Nucleus accumbens (tissue), 56 donors: ENCODE measurements around the gene MAT2A.
"Not testable (repeated sequence)": the region's sequence is repeated elsewhere in the genome, so short reads cannot be mapped to it uniquely, and the experiment has no call there.

Experiments
- DNase-seq, 56 donors: peaks; one replicate each; lab custom pipeline; 2025; lab: John Stamatoyannopoulos, UW

Gene MAT2A

DNA sequence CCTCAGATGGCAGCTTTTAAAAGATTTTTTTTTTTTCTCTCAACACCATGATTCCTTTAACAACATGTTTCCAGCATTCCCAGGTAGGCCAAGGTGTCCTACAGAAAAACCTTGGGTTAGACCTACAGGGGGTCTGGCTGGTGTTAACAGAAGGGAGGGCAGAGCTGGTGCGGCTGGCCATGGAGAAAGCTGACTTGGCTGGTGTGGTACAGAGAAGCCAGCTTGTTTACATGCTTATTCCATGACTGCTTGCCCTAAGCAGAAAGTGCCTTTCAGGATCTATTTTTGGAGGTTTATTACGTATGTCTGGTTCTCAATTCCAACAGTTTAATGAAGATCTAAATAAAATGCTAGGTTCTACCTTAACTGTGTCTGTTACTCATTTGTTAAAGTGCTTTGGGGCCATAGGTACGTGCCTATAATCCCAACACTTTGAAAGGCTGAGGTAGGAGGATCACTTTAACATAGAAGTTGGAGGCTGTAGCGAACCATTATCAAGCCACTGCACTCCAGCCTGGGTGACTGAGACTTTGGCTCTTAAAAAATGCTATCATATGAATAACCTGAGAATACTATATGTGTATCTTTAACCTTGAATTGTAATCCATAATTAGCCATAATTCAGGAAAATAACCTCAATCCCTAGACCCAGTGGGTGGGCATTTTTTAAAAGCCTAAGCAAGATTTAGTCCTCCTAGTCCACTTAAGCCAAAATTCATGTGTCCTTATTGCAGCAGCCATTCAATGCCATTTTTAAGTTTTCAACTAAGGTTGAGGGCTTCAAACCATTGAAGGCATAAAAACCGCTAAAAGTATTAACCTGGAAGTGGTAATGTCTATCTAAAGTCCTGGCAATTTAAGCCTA lies 6.2 kb downstream of the MAT2A start:
- DNase-seq: not testable (repeated sequence)

DNA sequence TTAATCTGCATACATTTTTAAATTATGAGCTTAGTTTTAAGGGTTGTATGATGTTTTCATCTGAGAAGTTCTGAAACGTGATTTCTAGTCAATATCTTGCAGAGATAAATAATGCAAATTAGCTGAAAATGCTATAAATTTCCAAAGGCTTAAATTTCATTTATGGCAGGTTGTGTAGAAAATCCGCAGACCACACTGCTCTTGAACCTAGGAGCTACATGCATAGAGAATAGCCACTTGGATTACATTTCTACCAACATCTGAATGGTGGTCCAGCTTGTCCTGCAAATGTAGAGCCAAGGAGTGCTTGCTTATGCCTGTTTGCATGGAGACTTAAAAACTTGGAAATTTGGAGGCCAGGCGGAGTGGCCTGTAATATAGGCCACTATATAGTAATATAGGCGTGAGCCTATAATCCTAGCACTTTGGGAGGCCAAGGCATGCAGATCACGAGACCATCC lies 6.8 kb downstream of the MAT2A start:
- DNase-seq: no peak

DNA sequence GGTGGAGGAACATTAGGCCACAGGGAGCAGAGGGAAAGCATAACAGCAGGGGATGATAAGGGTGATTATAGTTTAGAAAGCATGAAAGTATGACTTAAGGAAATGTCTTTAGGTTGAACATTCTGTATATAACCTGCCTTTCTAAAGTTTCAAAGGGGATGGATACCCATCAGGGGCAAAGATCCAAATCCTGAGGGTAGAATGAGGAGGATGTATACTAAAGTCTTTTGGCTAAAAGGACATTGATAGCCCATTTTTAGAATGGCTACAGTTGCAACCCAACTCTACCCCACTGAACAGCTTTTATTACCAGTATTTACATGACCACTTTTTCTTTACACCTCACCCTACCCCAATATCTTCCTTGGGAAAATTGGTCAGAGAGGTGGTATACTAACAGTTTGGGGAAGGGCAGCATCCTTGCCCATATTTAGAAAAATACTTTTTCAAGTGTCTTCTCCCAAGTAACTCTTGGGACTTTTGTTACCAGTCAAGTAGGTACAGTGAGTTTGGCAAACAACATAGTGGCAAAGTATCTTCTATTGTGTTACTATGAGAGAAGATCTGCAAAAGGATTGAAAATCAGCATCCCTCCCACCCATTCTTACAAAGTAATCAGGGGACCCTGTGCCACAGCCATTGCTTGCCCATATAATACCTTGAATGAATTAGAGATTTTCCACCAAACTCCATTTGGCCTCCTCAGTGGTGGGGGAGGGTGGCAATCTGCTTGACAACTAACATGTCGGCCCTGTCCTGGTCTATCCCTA lies 8.3 kb downstream of the MAT2A start:
- no peak for DNase-seq

DNA sequence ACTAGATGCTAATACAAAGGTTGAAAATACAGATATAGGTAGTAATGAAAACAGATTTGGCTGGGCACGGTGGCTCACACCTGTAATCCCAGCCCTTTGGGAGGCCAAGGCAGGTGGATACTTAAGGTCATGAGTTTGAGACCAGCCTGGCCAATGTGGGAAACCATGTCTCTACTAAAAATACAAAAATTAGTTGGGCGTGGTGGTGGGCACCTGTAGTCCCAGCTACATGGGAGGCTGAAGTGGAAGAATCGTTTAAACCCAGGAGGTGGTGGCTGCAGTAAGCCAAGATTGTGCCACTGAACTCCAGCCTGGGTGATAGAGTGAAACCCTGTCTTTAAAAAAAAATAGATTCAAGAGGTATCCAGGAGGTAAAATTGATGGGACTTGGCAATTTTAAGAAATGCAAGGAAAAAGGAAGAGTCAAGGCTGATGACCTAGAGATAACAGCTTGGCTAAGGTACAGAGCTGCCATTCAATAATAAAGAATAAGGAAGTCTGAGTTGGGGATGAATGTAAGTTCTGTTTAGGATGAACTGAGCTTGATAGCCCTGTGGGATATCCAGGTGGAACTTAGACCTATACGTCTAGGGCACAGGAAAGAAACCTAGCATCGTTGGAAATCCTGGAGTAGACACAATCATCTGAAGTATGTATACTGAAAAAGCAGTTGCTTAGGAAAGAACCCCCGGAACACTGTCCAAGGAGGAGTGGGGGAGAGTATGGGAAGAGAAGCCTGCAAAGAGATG lies 9.1 kb downstream of the MAT2A start:
- DNase-seq: no peak

DNA sequence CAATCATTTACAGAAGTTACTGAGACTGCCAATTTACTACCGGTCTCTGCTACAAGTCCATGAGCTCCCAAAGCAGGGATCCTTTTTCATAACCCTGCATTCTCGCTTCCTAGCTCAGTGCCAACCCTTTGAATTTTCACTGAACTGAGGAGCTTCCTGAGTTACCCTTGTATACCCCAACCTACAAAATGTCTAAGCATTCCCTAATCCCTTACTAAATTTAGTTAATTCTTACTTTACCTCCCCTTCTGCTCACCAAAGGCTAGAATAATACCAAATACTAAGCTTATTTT lies 9.6 kb downstream of the MAT2A start:
- no peak for DNase-seq

DNA sequence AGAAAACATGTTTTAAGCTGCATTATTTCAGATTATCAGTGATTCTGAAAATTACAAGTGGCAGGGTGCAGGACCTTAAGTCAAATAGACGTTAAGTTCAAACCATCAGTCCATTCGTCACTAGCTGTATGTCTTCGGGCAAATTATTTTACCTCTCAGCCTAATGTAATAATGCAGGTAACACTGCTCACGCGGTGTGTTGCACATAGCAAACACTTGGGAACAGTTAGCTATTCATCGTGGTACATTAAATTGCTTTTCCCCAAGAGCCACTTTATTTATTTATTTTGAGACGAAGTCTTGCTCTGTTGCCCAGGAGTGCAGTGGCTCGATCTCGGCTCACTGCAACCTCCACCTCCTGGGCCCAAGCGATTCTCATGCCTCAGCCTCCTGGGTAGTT lies 10.1 kb downstream of the MAT2A start:
- DNase-seq: no peak

DNA sequence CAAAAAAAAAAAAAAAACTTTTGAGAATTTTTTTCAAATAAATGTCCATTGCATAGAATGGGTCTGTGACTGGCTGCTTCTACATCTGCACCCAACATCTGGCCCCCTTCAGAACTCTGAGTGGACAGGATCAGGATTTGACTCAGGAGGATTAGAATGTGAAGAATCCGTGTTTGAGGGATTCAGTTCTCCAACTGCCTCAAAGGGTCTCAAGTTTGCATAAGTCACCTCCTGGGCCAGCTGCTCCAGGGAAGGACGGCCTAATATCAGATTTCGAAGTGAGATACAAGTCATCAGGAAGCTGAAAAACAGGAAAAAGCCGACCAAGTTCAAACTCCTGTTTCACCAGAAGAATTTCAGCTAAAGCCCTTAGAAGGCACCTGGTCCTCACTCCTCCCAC lies 10.9 kb downstream of the MAT2A start:
- no peak for DNase-seq

DNA sequence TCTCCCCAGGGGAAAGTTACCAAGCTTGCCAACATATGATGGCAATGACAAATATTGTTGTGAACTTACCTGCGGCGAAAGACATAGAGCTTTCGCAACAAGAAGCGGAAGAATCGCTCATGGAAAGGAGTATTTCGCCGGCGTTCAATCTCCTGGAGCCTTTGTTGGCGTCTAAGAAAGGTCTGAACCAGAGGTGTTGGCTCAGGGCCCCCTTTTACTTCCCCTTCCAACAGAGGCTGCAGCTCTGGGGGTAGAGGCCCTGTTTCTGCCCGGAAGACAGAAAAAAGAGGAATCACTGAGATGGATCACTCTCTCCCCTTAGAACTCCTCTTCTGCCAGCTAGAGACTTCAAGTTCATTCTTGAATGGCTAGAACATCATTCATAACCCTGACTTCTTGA lies 11.5 kb downstream of the MAT2A start:
- peak in 4 of 56 donors; percentile 7 to 32 (median 8) for DNase-seq

DNA sequence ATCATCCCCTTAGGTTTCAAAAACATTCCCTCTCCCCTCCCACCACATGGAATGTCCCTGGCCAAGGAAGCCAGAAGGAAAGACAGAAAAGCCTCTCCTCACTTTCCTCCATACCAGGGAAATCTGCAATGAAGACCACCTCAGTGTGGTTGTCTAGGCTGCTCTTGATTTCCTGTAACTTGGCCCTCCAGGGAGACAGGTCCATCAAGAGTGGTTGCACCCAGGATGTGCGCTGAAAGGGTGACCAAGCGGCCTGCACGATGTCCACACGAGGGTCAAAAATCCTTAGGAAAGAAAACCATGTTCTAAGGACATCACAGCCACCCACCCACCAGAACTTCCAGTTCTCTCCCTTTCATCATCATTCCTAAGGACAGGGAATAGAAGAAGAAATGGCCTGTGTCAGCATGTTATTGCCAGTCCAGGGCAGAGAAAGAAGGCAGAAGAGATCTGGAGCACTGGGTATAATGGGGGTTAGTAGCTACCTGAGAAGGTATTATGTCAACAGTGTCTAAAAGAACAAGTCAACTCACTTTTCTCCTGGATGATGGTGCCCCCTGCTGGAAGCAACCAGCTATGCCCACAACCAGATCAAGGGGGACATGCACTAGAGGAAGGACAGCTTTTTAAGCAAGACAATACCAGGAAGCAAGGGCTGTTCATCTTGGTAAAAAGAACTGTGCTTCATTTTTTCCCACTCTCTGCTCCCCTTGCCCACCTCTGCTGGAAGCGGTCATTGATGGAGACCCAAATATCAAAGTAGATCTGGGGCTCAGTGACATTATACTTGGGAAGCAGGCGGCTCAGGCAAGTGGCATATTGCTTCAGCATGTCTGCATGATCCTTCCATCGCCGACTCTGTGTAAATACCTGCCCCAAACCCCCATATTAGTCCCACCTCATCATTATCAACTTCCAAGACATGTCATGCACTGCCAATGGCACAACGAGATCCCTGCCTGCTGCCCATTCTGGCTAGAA lies 13.0 kb downstream of the MAT2A start:
- peak in 53 of 56 donors; percentile 12 to 89 (median 59) for DNase-seq

DNA sequence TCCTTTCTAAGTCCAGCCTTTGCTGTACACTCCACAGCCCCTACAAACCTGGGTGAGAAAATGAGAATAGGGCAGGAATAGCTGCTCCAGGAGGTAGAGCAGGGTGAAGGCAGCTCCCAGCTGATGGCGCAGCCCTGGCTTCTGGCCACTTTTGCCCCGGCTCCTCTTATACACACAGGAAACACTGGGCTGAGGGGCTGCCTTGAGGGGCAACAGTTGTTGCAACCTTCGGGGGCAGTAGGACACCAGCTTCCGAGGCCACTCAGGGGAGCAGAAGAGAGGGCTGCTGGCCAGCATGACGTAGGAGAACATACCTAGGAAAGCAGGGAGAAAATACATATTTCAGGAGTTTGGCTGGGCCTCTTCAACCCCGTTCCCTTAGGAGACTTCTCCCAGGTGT lies 14.2 kb downstream of the MAT2A start:
- no peak for DNase-seq

DNA sequence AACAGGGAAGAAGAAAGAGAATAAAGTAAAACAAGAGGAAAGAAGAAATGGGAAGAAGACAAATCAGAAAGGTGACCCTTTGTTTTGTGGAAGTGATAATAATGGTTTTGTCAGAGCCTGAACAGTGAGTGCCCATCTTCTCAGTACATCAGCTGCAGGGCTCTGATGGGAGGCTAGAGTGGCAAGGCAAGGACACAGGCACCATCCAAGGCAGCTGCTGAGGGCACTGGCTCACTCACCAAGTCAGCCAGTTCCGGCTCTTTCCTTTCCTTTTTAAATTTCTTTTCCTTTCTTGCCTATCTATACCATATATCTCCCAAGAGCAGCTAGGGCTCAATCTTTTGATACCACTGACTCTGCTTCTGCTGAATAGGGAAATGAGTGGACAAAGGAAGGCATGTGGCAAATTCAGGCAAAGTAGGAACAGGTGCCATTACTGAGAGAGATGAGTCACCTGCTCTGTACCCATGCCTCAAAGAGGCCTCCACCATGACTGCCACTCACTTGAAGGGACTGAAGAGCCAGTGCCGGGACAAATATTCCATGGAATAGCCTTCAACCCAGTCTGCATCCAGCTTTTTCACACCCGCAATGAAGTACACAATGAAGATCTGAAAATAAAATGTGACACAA lies 16.1 kb downstream of the MAT2A start:
- no peak for DNase-seq

DNA sequence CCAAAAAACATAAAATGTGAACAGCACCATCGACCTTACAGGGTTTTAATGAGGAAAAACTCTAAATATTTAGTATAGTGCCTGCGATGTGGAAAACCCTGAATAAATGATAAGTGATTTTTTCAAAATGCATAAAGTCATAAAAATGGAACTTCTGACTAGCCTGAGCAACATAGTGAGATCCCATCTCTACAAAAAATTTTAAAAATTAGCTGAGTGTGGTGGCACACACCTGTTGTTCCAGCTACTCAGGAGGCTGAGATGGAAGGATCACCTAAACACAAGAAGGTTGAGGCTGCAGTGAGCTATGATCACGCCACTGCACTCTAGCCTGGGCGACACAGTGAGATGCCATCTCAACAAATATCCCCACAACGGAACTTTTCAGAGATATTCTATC lies 18.2 kb downstream of the MAT2A start:
- no peak for DNase-seq

DNA sequence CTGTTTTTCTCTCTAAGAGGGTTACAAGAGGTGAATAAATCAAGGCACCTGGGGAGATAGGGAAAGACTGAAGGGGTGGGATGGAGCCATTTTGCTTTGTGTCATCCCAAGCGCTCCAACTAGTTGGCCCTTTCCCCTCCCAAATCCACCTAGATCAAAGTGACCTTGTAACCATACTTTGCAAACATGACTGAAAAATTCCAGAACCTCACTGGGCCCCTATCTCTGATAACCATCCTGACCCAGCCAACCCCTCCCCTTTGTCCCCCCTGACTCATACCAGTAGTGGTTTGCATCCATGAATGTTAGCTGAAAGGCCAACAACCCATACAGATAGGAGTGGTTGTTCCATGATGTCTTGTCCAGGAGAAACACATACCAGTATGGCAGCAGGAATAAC lies 19.2 kb downstream of the MAT2A start:
- no peak for DNase-seq

DNA sequence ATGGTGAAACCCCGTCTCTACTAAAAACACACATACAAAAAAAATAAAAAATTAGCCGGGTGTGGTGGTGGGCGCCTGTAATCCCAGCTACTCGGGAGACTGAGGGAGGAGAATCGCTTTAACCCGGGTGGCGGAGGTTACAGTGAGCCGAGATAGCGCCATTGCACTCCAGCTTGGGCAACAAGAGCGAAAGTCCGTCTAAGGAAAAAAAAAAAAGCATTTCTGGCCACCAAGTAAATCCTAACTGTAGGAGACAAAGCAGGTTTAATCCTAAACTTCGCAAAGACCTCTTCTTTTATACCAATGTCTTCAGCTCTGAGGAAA lies 21.4 kb downstream of the MAT2A start:
- DNase-seq: not testable (repeated sequence)

DNA sequence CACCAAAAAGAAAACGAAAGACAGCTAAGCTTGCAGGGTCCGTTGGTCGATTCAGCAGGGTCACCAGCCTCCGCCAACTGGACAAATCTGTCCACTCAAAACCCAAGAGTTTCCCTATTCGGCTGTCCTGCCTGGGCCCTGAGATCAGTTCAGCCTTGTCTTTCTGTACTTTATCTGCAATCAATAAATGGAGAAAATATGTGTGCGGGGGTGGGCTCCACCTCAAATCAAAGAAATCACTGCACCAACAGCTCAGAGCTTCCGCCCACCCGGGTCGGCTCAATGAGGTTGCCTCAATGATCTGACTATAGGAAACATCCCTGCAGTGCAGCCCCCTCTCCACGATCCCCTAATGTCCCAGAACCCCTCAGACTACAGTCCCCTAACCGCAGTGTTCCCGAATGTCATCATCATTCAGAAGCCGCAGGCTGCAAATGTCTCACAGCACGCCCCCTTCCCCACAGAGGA lies 21.9 kb downstream of the MAT2A start:
- DNase-seq: peak in 2 of 56 donors; percentile 56 to 70

DNA sequence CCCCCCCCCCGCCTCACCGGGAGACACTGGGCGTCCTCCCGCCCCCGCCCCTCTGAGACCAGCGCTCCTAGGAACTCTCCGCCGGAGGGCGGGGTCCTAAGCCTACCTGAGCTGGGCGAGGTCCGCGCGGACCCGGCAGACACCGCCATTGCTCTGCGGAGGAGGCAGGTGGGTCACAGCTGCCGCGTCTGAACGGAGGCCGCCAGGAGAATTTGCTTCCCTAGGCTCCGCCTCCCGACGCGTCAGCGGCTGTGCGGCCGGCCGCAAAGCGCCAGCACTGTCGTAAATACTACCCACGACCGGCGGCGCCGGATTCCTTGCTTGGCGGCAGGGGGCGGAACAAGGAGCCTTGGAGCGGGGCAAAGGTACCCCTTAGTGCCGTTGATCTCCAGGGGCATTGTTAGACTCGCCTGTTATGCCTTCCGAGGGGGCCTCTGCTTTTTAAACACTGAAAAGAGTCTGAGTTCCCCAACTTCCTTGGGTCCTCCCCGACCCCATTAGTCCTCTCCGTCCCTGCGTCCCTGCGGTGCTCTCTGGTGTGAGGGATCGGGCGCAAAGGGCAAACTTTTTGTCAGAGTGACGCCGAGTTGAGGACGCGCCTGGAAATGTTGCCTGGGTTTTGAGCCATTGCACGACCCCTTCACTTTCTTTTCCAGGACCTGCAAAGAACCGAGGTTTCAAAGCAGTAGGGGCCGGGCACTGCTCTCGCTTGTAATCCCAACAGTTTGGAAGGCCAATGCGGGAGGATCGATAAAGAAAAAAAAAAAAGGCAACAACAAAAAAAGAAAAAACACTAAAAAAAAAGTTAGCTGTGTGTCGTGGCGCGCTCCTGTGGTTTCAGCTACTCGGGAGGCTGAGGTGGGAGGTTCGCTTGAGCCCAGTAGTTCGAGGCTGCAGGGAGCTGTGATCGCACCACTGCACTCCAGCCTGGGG lies 22.6 kb downstream of the MAT2A start, which contains the start of gene GGCX:
Gene GGCX, minus strand, starts transcription at position 214 of the 933 bp plus-strand sequence. Its CDS starts 65 bp downstream, at position 149.
- DNase-seq: peak; percentile 52 to 96 (median 89)

DNA sequence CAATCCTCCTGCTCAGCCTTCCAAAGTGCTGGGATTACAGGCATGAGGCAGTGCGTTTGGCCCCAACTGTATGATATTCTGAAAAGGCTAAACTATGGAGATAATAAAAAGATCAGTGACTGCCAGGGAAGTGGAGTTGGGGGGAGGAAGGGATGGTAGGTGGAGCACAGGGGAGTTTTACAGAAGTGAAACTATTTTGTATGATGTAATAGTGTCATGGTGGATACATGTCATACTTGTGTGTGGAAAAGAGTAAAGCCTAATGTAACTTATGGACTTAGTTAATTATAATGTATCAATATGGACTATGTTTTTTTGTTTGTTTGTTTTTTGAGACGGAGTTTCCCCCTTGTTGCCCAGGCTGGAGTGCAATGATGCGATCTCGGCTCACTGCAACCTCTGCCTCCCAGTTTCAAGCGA lies 25.2 kb downstream of the MAT2A start:
- DNase-seq: no peak

DNA sequence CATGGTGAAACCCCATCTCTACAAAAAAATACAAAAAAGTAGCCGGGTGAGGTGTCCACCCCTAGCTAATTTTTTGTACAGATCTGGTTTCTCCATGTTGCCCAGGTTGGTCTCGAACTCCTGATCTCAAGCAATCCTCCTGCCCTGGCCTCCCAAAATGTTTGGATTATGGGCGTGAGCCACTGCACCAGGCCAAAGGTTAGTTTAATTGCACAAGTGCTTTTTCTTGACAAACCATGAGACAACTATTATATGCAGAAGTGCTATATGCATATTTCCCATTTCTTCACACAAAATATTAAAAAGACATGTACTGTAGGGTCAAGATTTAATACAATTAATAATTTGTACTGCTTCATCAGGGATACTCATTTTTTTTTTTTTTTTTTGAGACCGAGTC lies 27.3 kb downstream of the MAT2A start:
- DNase-seq: no peak
